GM19455 (cell line): ENCODE results near the gene PDE7B.

Experiments
- ATAC-seq: cut with Tn5 transposase; IDR thresholded peaks from one replicate; pipeline ENCODE4 v1.9.1; 2021; ENCODE audit not compliant: unreplicated experiment

PDE7B gene

GRCh38 chr6:135922746-135923145 lies 71.2 kb downstream of the PDE7B start:
- ATAC-seq: no peak

- ATAC-seq: no peak
Measured at GRCh38 chr6:135932651-135933050, 81.2 kb downstream of the PDE7B start.

- no peak for ATAC-seq
Measured at GRCh38 chr6:135935941-135936601, 84.6 kb downstream of the PDE7B start.

- ATAC-seq: no peak
Measured at GRCh38 chr6:135936606-135937005, 85.1 kb downstream of the PDE7B start.

GRCh38 chr6:135937106-135937505 lies 85.6 kb downstream of the PDE7B start:
- no peak for ATAC-seq

GRCh38 chr6:135938576-135939207 lies 87.2 kb downstream of the PDE7B start:
- no peak for ATAC-seq

- no peak for ATAC-seq
Measured at GRCh38 chr6:135939208-135939591, 87.7 kb downstream of the PDE7B start.

GRCh38 chr6:135940616-135941167 lies 89.2 kb downstream of the PDE7B start:
- no peak for ATAC-seq

GRCh38 chr6:135941275-135942025 lies 89.9 kb downstream of the PDE7B start:
- no peak for ATAC-seq

GRCh38 chr6:135944120-135944519 lies 92.6 kb downstream of the PDE7B start:
- ATAC-seq: no peak

- ATAC-seq: no peak
Measured at GRCh38 chr6:135946674-135947073, 95.2 kb downstream of the PDE7B start.

- no peak for ATAC-seq
Measured at GRCh38 chr6:135950669-135951068, 99.2 kb downstream of the PDE7B start.

- ATAC-seq: no peak
Measured at GRCh38 chr6:135951169-135951568, 99.7 kb downstream of the PDE7B start.

- no peak for ATAC-seq
Measured at GRCh38 chr6:135953818-135954217, 102.3 kb downstream of the PDE7B start.

- ATAC-seq: no peak
Measured at GRCh38 chr6:135955099-135955498, 103.6 kb downstream of the PDE7B start.

- no peak for ATAC-seq
Measured at GRCh38 chr6:135962731-135963130, 111.2 kb downstream of the PDE7B start.

GRCh38 chr6:135970750-135971149 lies 119.2 kb downstream of the PDE7B start:
- ATAC-seq: no peak

GRCh38 chr6:135971351-135971750 lies 119.8 kb downstream of the PDE7B start:
- no peak for ATAC-seq

- ATAC-seq: no peak
Measured at GRCh38 chr6:135972150-135972549, 120.6 kb downstream of the PDE7B start.

GRCh38 chr6:135972586-135972985 lies 121.1 kb downstream of the PDE7B start:
- ATAC-seq: no peak

GRCh38 chr6:135974426-135974825 lies 122.9 kb downstream of the PDE7B start:
- ATAC-seq: no peak

GRCh38 chr6:135976585-135976984 lies 125.1 kb downstream of the PDE7B start:
- no peak for ATAC-seq
